Left colon (tissue), 2 donors: ENCODE data around the gene SKA2. TPM values are rescaled to one million over a fixed set of nuclear protein-coding genes. Genes with fewer than 3 reads are reported as not detected.
"Not testable (repeated sequence)": the region's sequence is repeated elsewhere in the genome, so short reads cannot be mapped to it uniquely, and the experiment has no call there.

Source experiments
- ATAC-seq: fragments of 200-7000 bp; cut with Tn5 transposase; one replicate; pipeline ENCODE4 v1.9.1; 2020; ENCODE audit warnings: mild to moderate bottlenecking, moderate library complexity
- DNase-seq, 2 donors: peaks; one replicate each; pipeline ENCODE4 v3.0.0-alpha.2; 2020
- intact Hi-C, 2 donors: fragments of 100-400 bp; cut with DNase I in 1 of 2; cut with micrococcal nuclease in 1 of 2; formaldehyde crosslinking; loops; one replicate each; pipeline versions ENCODE4 v1.11.2 to v1.14.0; 2022; cut with DNase I, micrococcal nuclease
- total RNA-seq, 2 donors: library from RNA; stranded (reverse); fragmentation: NEBNext Ultra II Directional; extraction: Animal tissue kit (Norgen Biotek cat#: 25700); gene quantifications; one replicate each; pipeline ENCODE4 v1.2.1, GENCODE V29; 2021
- donor health status: DM: no; HTN: no; CAD: no.
- donor health status: DM: yes; HTN: yes; CAD: no.

SKA2 gene
- total RNA-seq, 2 donors from 2014 or later, result 17.4 to 24.4 TPM

DNA sequence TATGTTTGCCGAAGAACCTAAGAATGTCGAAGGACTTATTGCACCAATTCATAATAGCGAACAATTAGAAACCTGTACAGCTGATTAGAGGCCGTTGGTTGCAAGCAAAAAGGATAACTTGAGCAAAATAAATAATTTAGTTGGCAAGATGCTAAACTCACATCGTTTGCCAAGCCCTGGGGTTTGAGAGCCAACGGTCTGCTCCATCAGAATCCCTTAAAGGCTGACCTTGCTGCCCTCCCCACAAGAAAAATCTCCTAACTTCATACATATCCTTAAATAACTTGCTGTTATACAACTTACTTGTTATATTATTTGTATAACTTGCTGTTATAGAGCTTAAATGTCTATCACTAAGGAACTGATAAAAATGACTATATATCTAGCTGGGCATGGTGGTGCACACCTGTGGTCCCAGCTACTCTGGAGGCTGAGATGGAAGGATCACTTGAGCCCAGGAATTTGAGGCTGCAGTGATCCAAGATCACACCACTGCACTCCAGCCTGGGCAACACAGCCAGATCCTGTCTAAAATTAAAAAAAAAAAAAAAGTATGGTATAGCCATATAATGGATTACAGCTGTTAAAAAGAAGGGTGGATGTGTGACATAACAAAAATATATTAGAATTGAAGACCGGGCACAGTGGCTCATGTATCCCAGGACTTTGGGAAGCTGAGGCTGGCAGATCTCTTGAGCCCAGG, 46.4 kb downstream of the SKA2 start:
- intact Hi-C loops, result no loop called here
- ATAC-seq (no peak), DNase-seq (no peak)

GRCh38 chr17:59107306-59107670, 47.7 kb downstream of the SKA2 start:
- no peak for DNase-seq

DNA sequence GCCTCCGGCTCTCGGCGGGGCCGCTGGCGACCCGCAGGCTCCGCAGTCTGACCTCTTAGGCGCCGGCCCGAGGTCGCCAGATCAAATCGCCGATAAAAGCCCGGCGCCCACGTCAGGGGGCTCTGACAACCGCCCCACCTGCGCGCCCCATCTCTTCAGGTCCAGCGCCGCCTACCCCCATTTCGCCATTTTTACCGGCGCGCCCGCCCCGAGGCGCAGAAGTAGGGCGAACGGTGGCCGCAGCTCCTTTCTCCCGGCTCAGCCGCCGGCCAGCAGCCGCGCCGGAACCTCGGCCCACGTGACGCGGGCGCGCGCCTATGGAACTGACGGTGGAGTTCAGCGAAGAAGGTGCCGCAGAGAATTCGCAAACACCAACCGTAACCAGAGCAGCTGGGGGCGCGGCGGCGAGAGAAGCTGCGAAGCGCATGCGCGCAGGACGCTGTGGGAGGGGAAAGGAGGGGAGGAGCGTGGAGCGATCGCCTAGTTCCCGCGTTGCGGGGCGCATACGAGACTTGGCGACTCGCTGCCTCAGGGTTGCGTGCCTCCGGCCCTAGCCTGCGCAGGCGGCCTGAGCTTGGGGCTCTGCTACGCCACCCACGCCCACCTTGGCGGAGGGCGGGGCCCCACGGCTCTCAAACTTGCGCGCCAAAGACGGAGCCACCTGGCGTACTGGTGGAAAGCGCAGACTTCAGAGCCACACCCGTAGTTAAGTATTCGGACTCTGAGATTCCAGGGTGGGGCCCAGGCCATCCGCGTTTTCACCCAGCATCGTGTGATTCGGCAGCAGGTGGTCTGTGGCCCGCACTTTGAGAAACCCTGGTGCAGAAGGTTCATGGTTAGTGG, 48.3 kb downstream of the SKA2 start, which contains the start of gene TRIM37:
TSS of gene TRIM37 (minus strand) at position 418 of the 843 bp plus-strand sequence. CDS start 419 bp downstream, outside the sequence.
- intact Hi-C loops, result no loop called here
- DNase-seq, result peak; percentile 98
- peak; percentile 94 for ATAC-seq

More at GRCh38 chr17:59107306-59107670, 47.7 kb downstream of the SKA2 start:
- ATAC-seq, result no peak
- intact Hi-C loops, result no loop called here

DNA sequence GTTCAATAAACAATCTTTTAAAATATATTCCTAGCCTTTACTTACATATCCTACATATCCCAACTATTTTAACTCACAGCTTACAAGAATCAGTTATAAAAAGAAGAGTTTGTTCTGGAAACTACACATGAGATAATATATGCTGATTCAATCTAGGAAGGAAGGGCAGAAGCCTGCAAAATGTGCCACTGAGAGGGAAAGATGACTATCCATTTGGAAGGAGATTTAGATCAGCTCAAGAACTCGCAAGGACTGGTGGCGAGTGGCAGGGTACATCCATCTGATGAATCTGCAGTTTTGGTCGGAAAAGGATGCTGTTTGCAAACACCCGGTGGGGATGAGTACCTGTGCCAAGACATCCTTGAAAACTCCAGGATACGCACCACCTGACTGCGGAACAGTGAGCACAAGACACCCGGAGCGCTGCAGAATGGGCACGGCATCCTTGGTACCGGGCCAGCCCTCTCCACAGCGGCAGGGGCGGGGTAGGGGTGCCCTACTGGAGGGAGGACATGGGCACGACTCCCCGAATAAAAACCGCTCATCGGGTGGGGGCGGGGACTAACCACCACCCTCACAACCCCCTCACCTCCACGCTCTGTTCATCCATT, 49.0 kb downstream of the SKA2 start:
- DNase-seq (peak; percentile 65 to 79), ATAC-seq (peak; percentile 58)
- intact Hi-C loops, result no loop called here

- DNase-seq, result no peak
- no peak for ATAC-seq
- intact Hi-C loops, result no loop called here
Measured at GRCh38 chr17:59101178-59101577, 53.8 kb downstream of the SKA2 start.

DNA sequence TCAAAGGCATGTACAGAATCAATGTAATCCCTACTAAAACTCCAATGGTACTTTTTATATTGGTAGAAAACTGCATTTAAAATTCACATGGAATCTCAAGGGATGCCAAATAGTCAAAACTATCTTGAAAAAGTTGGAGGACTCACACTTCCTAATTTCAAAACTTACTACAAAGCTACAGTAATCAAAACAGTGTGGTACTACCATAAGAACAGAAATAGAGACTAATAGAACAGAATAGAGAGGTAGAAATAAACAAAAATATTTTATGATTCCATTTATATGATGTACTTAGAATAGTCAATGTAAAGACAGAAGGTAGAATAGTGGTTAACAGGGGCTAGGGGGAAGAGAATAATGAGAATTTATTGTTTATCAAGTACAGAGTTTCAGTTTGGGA, 57.1 kb downstream of the SKA2 start:
- no peak for DNase-seq
- intact Hi-C loops, result no loop called here
- no peak for ATAC-seq

DNA sequence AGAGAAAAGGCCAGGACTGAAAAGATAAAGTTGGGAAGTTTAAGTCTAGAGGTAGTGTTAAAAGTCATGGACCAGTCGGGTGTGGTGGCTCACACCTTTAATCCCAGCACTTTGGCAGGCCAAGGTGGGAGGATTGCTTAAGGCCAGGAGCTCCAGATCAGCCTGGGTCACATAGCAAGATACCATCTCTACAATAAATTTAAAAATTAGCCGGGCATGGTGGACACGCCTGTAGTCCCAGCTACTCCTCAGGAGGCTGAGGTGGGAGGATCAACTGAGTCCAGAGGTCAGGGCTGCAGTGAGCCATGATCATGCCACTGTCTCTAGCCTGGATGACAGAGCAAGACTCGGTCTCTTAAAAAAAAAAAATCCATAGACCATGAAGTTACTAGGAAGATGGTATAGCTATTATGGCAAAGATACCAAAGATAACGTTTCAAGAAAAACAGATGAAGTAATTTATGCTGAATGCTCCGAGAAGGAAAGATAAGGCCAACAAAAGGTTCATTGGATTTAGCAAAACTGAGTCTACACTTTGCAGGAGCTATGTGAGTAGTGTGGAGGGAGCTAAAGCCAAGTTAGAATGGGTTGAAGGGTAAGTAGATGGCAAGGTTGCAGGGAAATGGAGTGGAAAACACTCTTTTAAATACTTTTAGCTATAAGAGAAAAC, 60.0 kb downstream of the SKA2 start:
- DNase-seq, result no peak
- intact Hi-C loops, result no loop called here
- peak; percentile 49 for ATAC-seq

- ATAC-seq, result peak; percentile 74
- intact Hi-C loops, result no loop called here
- peak; percentile 22 to 51 for DNase-seq
Measured at GRCh38 chr17:59093702-59094231, 61.2 kb downstream of the SKA2 start.

DNA sequence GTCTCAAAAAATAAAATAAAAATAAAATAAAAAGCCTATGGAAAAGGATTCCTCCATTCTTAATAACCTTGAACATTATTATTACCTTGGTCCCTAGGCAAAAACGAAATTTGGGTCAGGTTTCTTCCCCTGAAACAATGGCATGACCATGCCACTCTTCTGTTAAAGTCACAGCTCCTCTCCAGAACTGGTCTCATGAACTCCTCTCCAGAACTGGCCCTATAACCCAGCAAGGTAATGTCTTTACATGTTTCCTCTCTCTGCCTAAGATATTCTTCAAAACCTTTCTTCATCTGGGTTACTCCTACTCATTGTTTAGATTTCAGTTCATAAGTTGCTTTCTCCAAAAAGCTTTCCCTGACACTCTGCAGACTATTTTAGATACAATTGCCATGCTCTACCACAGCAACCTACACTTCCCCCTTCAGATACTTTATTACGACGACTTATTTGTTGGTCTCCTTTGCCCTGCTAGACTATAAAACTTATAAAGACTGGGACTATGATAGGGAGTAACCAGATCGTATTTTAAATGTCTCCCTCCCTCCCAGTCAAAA, 61.8 kb downstream of the SKA2 start:
- ATAC-seq (peak; percentile 91), DNase-seq (no peak)
- intact Hi-C loops, result no loop called here

DNA sequence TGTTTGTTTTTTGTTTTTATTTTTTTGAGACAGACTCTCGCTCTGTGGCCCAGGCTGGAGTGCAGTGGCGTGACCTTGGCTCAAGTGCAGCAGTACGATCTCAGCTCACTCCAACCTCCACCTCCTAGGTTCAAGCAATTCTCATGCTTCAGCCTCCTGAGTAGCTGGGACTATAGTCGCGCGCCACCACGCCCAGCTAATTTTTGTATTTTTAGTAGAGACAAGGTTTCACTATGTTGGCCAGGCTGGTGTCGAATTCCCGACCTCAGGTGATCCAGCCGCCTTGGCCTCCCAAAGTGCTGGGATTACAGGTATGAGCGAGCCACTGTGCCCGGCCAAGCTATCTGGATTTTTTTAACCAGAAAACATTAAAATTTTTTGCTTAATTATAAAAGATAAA, 64.4 kb downstream of the SKA2 start:
- DNase-seq, intact Hi-C loops, ATAC-seq: not testable (repeated sequence)

GRCh38 chr17:59084154-59084553, 70.8 kb downstream of the SKA2 start:
- intact Hi-C loops, result no loop called here
- ATAC-seq (no peak), DNase-seq (no peak)

DNA sequence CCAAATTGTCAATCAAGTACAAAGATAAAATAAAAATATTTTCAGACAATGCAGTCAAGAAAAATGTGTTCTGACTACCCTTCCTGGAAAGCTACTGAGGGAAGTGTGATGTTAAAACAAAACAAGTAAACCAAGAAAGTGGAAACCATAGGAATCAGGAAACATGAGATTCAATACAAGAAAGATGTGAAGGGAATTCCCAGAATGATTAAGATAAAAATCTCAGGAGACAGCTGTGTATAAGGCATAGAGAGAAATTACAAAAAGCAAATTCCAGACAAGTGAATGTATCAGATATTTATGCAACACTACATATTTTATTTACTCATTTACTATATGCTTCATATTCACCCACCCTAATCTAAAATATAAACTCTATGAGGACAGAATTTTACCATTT, 80.5 kb downstream of the SKA2 start:
- DNase-seq (no peak), ATAC-seq (no peak)

GRCh38 chr17:59073972-59074371, 81.0 kb downstream of the SKA2 start:
- ATAC-seq, result no peak
- DNase-seq, result no peak
- intact Hi-C loops, result no loop called here

More for the DNA sequence above, 80.5 kb downstream of the SKA2 start:
- intact Hi-C loops, result no loop called here

- DNase-seq, result no peak
Measured at GRCh38 chr17:59069856-59070255, 85.1 kb downstream of the SKA2 start.

GRCh38 chr17:59067756-59068155, 87.2 kb downstream of the SKA2 start:
- ATAC-seq, result no peak
- DNase-seq, result no peak
- intact Hi-C loops, result no loop called here

More at GRCh38 chr17:59069856-59070255, 85.1 kb downstream of the SKA2 start:
- ATAC-seq, result no peak
- intact Hi-C loops, result no loop called here

DNA sequence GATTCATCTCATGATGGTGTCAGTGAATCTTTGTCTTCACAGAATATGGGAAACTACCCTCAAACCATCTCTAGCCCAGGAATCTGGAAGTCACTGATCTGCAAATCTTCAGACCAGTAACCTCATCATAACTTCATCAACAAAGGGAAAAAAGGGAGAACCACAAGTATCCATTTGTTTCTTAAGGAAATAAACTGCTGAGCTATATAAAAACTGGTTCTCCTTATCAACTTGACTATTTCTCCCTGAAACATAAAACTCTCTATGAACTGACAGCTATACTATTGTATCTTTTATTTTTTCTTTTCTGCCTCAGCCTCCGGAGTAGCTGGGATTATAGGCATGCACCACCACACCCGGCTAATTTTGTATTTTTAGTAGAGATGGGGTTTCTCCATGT, 87.6 kb downstream of the SKA2 start:
- intact Hi-C loops, result no loop called here
- ATAC-seq (no peak), DNase-seq (no peak)

- no peak for DNase-seq
- intact Hi-C loops, result no loop called here
- no peak for ATAC-seq
Measured at GRCh38 chr17:59062509-59062908, 92.5 kb downstream of the SKA2 start.
